ENCODE results near the gene CHIT1.

Gene CHIT1

DNA sequence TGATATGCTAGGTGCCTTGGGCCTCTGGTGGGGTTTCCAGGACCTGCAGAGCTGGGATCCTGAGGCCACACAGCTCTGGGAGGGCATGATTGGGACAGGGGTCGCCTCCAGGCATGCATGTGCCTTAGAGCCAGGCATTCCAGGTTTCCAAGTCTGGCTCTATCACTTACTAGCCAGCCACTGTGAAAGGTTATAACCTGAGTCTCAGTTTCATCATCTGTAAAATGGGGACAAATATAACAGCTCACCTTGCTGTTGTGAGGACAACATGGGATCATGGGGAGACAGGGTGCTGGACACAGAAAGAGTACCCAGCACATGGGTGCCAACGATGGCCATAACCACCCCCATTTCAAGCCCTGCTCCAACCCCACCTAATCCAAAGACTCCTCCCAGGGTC, 45.6 kb downstream of the CHIT1 start:
- Histone ChIP-seq H3K4me3 (ENCODE audit: low read length) (no peak overlapping the region), H3K9me3 (ENCODE audit: control insufficient read depth, insufficient read depth, low read length) (no peaks in the 10 kb centered on the region), H3K36me3 (ENCODE audit: control insufficient read depth, insufficient read depth, low read length) (no peaks in the 10 kb centered on the region), H3K27ac (ENCODE audit: low read length) (no peak overlapping the region), H3K4me1 (ENCODE audit: control insufficient read depth, insufficient read depth, low read length) (peaks cover 12% of the 10 kb centered on the region), H3K27me3 (ENCODE audit: control insufficient read depth, insufficient read depth, low read length) (no peaks in the 10 kb centered on the region)
- WGBS (ENCODE audit: insufficient coverage, insufficient read length), result no CpG with 5 or more reads among the region's 2 CpGs
- DNase-seq (ENCODE audit: low read depth, low spot score), result no peak

DNA sequence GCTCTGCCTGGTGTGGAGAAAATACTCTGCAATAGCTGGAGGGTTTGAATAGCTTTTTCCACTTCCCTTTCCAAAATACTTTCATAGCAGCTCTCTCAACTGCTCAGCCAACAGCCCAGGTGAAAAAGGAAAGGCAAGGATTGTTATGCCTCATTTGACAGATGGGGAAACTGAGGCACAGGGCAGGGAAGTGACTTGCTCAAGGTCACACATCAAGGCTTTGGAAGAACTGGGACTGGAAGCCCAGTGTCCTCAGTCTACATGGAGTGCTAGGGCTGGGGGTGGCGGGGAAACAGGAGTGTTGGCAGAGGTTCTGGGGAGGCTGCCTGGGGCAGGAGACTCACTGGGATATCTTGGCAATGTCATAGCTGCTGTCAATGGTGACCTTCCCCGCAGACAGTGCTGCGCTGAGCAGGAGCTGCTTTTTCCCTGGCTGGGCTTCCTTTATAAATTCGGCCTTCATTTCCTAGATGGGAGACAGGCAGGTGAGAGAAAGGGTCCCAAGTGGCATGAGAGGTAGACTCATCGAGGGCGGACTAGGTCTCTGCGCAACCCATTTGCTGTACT, 47.0 kb downstream of the CHIT1 start:
- Histone ChIP-seq H3K4me1 (ENCODE audit: control insufficient read depth, insufficient read depth, low read length) (peaks cover 16% of the 10 kb centered on the region), H3K27me3 (ENCODE audit: control insufficient read depth, insufficient read depth, low read length) (no peaks in the 10 kb centered on the region), H3K36me3 (ENCODE audit: control insufficient read depth, insufficient read depth, low read length) (no peaks in the 10 kb centered on the region), H3K4me3 (ENCODE audit: low read length) (no peak overlapping the region), H3K9me3 (ENCODE audit: control insufficient read depth, insufficient read depth, low read length) (no peaks in the 10 kb centered on the region), H3K27ac (ENCODE audit: low read length) (no peak overlapping the region)
- no peak for DNase-seq (ENCODE audit: low read depth, low spot score)
- no CpG with 5 or more reads among the region's 7 CpGs for WGBS (ENCODE audit: insufficient coverage, insufficient read length)

DNA sequence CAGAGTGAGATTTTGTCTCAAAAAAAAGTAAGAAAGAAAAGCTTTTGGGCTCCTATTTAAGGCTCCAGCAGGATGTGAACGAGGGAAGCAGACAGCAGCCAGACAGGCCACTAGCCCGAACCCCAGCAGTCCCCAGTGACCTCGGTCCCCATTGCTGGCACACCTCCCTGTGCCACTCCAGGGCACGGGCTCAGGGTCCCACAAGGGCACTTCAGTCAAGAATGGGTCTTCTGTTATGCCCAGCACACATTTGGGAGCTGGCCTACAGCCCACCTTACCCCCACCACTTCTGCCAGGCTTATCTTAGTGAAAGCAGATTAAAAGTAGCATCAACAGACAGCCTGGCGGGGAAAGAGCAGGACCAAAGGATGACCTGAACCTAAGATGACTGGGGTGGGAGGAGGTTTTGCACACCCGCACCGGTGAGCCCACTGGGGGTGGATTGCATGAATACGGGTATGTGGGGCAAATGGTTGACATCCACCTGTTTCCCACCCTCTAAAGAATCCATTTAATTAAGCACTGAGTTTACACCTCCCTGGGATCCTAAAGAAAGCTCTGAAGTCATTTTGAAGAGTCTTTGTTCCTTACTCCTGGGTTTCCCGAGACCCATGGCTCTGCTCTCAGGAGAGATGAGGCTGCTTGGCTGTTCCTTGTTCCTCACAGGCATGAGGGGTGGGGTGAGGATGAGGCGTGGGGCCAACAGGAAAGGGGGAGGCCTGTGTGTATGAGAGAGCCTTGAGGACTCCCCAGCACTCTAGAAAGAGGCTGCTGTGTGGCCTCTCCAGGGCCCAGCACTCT, 47.7 kb downstream of the CHIT1 start:
- WGBS (ENCODE audit: insufficient coverage, insufficient read length), result no CpG with 5 or more reads among the region's 10 CpGs
- Histone ChIP-seq H3K27ac (ENCODE audit: low read length) (no peak overlapping the region), H3K27me3 (ENCODE audit: control insufficient read depth, insufficient read depth, low read length) (no peaks in the 10 kb centered on the region), H3K36me3 (ENCODE audit: control insufficient read depth, insufficient read depth, low read length) (no peaks in the 10 kb centered on the region), H3K9me3 (ENCODE audit: control insufficient read depth, insufficient read depth, low read length) (no peaks in the 10 kb centered on the region), H3K4me1 (ENCODE audit: control insufficient read depth, insufficient read depth, low read length) (peaks cover 11% of the 10 kb centered on the region), H3K4me3 (ENCODE audit: low read length) (no peak overlapping the region)
- DNase-seq (ENCODE audit: low read depth, low spot score), result no peak

DNA sequence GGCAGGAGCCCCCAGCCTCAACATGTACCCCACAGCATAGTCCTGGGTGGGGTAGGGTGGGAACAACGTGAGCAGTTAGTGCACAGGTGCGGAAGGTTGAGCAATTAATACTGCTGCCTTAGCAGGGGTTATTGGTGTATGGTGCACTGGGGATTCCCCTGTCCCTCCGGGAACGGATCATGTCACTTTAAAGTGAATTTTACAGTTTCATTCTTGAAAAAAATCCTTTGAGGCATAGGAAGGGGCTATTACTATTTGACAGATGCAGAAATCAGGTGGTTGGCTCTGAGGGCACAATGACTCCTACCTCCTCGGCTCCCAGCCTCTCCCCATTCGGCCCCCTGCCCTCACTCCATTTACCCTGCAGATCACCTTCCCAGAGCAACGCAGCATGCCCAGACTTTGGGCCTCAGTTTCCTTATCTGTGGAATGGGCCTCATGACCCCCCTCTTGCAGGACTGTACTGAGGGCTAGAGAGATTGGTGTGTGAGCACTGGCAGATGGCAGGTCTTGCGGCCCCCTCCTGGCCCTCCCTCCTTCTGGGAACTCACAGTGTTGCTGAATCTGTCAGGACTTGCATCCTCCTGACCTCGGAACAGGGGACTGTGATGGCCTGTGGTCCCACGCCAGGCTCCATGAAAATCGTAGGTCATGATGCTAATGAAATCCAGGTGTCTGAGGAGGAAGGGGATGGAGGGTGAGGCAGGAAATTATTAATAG, 48.7 kb downstream of the CHIT1 start:
- no peak overlapping the region for H3K27ac ChIP-seq (ENCODE audit: low read length)
- no peaks in the 10 kb centered on the region for H3K9me3 ChIP-seq (ENCODE audit: control insufficient read depth, insufficient read depth, low read length)
- DNase-seq (ENCODE audit: low read depth, low spot score), result no peak
- WGBS (ENCODE audit: insufficient coverage, insufficient read length), result no CpG with 5 or more reads among the region's 11 CpGs
- no peak overlapping the region for H3K4me3 ChIP-seq (ENCODE audit: low read length)
- H3K27me3 ChIP-seq (ENCODE audit: control insufficient read depth, insufficient read depth, low read length), result no peaks in the 10 kb centered on the region
- H3K36me3 ChIP-seq (ENCODE audit: control insufficient read depth, insufficient read depth, low read length), result no peaks in the 10 kb centered on the region
- H3K4me1 ChIP-seq (ENCODE audit: control insufficient read depth, insufficient read depth, low read length), result peaks cover 9% of the 10 kb centered on the region

DNA sequence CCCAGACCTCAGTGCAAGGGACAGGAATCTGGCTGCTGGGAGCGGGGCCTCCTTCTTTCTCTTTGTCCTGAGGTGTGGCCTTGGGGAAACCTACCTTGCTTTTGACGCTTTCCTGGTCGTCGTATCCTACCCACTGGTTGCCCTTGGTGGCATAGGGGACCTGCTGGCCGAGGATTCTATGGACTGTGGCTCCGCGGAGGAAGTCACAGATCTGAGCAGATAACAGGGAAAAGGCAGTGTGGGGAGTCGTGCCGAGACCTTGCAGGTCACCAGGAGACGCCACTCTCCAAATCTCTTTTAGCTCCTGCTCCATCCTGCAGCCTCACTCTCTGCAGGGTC, 49.8 kb downstream of the CHIT1 start:
- DNase-seq (ENCODE audit: low read depth, low spot score), result no peak
- no peaks in the 10 kb centered on the region for H3K9me3 ChIP-seq (ENCODE audit: control insufficient read depth, insufficient read depth, low read length)
- peaks cover 5% of the 10 kb centered on the region for H3K4me1 ChIP-seq (ENCODE audit: control insufficient read depth, insufficient read depth, low read length)
- H3K27me3 ChIP-seq (ENCODE audit: control insufficient read depth, insufficient read depth, low read length), result no peaks in the 10 kb centered on the region
- H3K4me3 ChIP-seq (ENCODE audit: low read length), result no peak overlapping the region
- H3K36me3 ChIP-seq (ENCODE audit: control insufficient read depth, insufficient read depth, low read length), result no peaks in the 10 kb centered on the region
- no peak overlapping the region for H3K27ac ChIP-seq (ENCODE audit: low read length)
- no CpG with 5 or more reads among the region's 10 CpGs for WGBS (ENCODE audit: insufficient coverage, insufficient read length)

DNA sequence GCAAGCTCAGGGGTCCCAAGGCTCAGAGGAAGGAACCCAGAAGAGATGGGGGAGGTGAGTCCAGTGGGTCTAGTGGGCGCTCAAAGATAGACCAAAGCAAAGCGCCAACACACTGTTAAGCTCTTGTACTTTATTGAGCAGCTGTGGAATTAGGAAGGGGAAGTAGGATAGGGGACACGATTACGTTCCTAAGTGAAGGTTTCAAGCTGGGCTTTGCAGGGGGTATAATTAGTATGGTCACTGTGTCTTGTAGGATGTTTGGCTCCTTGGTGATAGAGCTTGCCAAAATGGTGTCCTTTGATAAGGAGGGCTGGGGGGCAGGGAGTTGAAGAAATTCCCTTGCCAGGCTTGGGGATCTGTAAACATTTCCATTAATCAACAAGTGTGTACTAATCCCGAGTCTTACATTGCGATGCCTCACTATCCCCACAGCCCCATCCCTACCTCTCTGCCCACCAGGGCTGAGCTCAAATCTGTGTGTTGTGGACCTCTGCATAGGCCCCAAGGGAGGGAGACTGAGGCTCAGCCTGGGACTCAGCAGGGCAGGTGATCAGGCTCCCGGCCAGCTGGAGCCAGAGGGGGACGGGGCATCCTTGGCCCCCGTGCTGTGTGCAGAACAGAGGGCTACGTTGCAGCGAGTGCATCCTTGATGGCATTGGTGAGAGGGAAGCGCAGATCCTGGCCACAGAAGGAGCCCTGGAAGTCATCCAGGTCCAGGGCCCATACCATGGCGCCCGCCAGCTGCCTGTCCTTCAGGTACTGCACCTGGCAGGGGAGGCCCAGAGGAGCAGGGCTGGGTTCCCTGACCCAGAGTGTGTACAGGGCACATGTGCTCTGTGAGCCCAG, 50.4 kb downstream of the CHIT1 start:
- Histone ChIP-seq H3K9me3 (ENCODE audit: control insufficient read depth, insufficient read depth, low read length) (no peaks in the 10 kb centered on the region), H3K27me3 (ENCODE audit: control insufficient read depth, insufficient read depth, low read length) (no peaks in the 10 kb centered on the region), H3K36me3 (ENCODE audit: control insufficient read depth, insufficient read depth, low read length) (no peaks in the 10 kb centered on the region), H3K4me3 (ENCODE audit: low read length) (no peak overlapping the region), H3K4me1 (ENCODE audit: control insufficient read depth, insufficient read depth, low read length) (peaks cover 5% of the 10 kb centered on the region), H3K27ac (ENCODE audit: low read length) (no peak overlapping the region)
- WGBS (ENCODE audit: insufficient coverage, insufficient read length), result no CpG with 5 or more reads among the region's 14 CpGs
- no peak for DNase-seq (ENCODE audit: low read depth, low spot score)

DNA sequence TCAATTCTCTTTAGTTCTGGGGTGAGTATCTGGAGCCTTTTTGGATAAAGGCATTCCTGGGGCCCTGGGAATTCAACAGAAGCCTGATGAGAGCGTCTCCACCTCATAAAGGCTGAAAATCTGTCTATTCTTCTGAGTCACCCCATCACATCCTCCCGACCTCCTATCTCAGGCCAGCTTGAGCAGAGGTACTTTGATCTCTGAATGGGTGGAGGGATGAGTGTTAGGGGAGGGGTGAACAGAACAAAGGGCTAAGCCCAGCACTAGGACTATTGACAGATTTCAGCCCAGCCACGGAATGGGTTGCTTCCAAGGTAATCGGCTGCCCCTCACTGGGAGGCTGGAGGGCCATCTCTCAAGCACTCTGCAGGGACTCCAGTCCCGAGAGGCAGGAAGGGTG, 51.4 kb downstream of the CHIT1 start:
- Histone ChIP-seq H3K9me3 (ENCODE audit: control insufficient read depth, insufficient read depth, low read length) (no peaks in the 10 kb centered on the region), H3K4me1 (ENCODE audit: control insufficient read depth, insufficient read depth, low read length) (peaks cover 5% of the 10 kb centered on the region), H3K4me3 (ENCODE audit: low read length) (no peak overlapping the region), H3K27me3 (ENCODE audit: control insufficient read depth, insufficient read depth, low read length) (no peaks in the 10 kb centered on the region), H3K36me3 (ENCODE audit: control insufficient read depth, insufficient read depth, low read length) (no peaks in the 10 kb centered on the region), H3K27ac (ENCODE audit: low read length) (no peak overlapping the region)
- DNase-seq (ENCODE audit: low read depth, low spot score), result no peak
- WGBS (ENCODE audit: insufficient coverage, insufficient read length), result no CpG with 5 or more reads among the region's 5 CpGs

DNA sequence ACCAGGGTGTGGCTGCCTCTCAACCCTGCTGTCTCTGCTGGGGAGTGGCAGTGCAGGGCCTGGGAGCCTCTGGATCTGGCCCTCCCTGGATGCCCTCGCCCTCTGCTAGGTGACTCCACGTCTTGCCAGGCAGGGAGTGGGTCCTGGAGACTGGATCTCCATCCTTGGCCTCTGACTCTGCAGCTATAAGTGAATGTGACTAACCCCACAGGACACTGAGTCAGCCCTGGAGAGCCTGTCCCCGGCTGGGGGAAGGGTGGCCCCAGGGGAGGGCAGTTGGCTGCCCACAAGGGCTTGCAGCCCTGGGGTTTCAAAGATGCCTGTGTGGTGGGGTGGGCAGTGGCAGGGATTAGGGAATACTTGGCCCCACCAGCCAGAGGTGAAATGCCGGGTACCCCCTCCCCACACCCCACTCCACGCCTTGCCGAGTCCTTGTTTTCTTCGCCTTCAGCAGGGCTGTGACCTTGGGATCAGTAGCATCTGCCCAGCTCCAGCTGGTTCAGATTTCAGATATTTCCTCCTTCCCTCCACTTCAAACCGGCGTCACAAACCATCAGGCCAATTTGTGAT, 51.9 kb downstream of the CHIT1 start:
- Histone ChIP-seq H3K27ac (ENCODE audit: low read length) (no peak overlapping the region), H3K9me3 (ENCODE audit: control insufficient read depth, insufficient read depth, low read length) (no peaks in the 10 kb centered on the region), H3K27me3 (ENCODE audit: control insufficient read depth, insufficient read depth, low read length) (no peaks in the 10 kb centered on the region), H3K4me1 (ENCODE audit: control insufficient read depth, insufficient read depth, low read length) (peaks cover 5% of the 10 kb centered on the region), H3K36me3 (ENCODE audit: control insufficient read depth, insufficient read depth, low read length) (no peaks in the 10 kb centered on the region), H3K4me3 (ENCODE audit: low read length) (no peak overlapping the region)
- WGBS (ENCODE audit: insufficient coverage, insufficient read length), result no CpG with 5 or more reads among the region's 9 CpGs
- no peak for DNase-seq (ENCODE audit: low read depth, low spot score)

DNA sequence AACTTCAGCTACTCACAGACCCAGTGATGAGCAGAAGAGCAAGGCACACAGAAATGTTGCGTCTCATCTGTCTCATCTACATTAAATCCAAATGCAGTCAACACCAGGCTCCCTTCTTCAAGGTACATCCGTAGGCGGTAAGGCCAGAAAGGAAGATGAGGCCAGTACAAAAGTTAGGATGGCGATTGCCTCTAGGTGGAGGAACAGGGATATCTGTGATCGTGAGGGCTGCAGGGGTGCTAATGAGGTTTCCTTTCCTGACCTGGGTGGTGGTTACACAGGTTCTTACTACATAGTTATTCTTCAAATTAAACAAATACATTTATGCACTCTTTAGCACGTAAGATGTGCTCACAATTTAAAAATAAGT, 52.5 kb downstream of the CHIT1 start:
- Histone ChIP-seq H3K4me3 (ENCODE audit: low read length) (no peak overlapping the region), H3K36me3 (ENCODE audit: control insufficient read depth, insufficient read depth, low read length) (no peaks in the 10 kb centered on the region), H3K4me1 (ENCODE audit: control insufficient read depth, insufficient read depth, low read length) (peaks cover 5% of the 10 kb centered on the region), H3K9me3 (ENCODE audit: control insufficient read depth, insufficient read depth, low read length) (no peaks in the 10 kb centered on the region), H3K27ac (ENCODE audit: low read length) (no peak overlapping the region), H3K27me3 (ENCODE audit: control insufficient read depth, insufficient read depth, low read length) (no peaks in the 10 kb centered on the region)
- no CpG with 5 or more reads among the region's 6 CpGs for WGBS (ENCODE audit: insufficient coverage, insufficient read length)
- DNase-seq (ENCODE audit: low read depth, low spot score), result no peak
